NCI-H1694 treated with DMSO at 0.1 percent for 48 hours (cell line): ENCODE results near the gene MFSD1.
A peak's percentile ranks its signal among the peaks of the same experiment; 100 is the strongest.

Experiments
- DNase-seq: peaks from one replicate; lab custom pipeline; 2025; lab: John Stamatoyannopoulos, UW

Gene MFSD1

DNA sequence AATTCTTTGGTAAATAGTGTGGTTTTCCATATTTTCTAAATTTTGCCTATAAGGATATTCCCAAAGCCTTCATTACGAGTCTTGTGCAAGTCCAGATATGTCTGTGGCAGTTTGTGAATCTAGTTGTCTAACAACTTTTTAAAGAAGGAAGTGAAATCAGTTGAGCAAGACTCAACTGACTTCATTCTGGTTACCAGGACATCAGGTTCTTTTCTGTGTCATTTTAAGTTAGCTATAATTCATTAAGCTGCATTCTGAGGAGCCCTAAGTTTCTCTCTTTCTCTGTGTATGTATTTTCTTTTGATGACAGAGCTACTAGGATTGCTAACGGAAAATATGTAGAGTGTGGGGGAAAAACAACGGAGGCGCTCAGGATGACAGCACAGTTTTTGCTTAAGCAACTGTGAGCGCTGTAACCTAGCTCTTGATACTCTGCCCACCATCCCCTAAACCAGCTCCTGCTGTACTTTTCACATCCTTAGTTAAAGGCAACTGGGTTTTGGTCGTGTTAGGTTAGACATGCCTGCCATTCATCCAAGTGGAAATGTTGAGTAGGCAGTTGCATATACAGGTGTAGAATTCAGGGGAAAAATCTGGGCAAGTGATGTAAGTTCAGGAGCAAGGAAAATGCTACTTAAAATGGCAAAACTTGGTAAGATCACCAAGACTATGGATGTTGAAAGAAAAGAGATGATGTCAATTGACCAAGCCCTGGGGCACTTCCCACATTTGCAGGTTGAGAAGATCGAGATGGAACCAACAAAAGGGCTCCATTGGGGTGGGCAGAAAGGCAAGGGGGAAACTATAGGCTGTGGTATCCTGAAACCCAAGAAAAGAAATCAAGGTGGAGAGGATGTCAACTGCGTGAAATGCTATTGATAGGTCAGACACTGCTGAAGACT, 9.2 kb downstream of the MFSD1 start:
- no peak for DNase-seq

DNA sequence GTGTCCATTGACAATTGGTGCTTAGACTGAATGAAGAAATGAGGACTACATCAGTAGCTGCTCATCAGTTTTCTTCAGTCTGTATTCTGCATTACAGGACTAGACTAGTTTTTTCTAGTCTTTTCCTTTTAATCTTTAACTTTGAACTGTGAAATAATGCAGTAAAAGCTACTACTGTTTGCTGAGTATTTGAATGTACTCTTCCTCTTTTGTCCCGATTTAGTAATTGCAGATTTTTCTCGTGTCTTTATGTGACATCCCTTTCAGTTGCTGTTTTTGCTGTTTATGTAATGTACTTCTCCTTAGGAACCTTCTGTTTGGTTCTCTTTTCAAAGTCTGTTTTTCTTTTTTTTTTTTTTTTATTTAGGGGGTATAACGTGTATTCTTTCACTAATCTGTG, 17.4 kb downstream of the MFSD1 start:
- no peak for DNase-seq

DNA sequence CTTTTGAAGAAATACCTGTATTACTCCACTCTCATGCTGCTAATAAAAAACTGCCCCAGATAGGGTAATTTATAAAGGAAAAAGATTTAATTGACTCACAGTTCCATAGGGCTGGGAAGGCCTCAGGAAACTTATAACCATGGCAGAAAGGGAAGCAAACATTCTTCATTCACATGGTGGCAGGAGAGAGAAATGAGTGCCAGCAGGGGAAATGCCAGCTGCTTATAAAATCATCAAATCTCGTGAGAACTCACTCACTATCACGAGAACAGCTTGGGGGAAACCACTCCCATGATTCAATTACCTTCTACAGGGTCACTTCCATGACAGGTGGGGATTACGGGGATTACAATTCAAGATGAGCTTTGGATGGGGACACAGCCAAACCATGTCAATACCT, 18.7 kb downstream of the MFSD1 start:
- no peak for DNase-seq

DNA sequence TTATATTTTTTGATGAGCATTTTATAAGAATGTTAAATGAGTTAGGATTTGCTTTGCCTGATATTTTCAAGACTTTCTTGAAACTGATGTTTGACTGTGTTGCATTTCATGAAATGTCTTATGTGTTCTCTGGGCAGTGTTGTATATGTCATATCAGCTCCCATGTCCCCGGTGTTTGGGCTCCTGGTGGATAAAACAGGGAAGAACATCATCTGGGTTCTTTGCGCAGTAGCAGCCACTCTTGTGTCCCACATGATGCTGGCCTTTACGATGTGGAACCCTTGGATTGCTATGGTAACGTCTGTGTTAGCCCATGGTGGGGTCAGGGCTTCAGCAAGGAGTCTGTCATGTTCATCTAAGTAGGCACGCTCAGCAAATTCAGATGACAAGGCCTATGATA, 20.0 kb downstream of the MFSD1 start:
- no peak for DNase-seq

DNA sequence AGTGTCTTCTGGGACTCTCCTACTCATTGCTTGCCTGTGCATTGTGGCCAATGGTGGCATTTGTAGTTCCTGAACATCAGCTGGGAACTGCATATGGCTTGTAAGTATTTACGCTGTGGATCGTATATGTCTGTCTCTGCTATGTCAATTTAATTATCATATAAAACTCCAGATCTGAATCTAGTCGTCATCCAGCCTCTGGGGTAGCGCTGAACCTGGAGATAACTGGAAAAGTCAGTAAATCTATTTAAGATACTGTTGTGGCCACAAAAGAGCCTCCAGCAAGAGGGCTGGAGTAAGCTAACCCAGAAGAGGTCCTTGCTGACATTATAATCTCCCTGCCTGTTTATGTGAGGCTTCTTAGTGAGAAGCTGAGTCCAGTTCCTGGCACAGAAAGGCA, 21.6 kb downstream of the MFSD1 start:
- no peak for DNase-seq

DNA sequence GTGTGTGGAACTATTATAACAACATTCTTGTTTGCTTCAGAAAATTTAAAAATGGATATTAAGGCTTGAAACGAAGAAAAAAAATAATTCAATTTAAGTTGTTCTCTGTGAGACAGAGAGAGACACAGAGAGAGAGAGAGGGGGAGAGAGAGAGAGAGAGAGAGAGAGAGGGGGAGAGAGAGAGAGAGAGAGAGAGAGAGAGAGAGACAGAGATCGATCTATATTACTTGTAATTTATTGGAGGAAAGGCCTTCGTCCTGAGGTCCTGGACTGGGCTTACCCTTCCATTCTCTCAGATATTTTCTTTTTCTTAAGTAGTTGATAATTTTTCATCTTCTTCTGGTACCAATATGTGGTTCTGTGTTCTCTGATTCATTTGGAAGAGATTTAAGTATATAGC, 25.9 kb downstream of the MFSD1 start:
- no peak for DNase-seq

DNA sequence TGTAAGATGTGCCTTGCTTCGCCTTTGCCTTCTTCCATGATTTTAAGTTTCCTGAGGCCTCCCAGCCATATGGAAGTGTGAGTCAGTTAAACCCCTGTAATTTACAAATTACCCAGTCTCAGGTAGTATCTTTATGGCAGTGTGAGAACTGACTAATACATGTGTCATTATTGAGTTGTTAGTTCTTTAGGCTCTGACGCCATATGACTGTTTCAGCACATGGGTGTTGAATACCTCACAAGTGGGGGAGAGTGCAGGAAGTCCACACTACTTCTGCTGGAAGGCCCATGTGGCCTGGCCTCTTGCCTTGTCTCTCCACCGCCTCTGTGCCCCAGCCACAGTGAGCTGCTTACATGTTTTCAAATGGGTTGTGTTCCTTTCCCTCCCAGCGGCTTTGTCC, 28.5 kb downstream of the MFSD1 start:
- DNase-seq: no peak

DNA sequence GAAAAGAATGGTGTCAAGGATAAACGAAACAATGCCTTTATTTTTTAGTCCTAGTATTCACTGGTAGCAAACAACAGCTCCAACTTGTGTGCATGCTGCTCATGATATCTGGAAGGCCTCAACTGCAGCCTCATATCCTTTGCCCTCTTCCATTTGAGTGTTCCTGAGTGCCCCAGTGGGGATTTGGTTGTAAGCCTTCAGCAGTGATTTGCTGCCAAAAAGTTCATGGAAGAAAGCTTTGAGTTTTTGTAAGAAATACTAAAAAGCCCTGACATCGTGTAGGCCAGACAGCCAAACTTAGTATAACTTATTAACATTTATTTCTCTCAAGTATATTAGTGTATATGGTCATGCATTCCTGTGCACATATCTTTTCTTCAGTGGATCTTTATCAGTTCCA, 30.0 kb downstream of the MFSD1 start:
- no peak for DNase-seq

DNA sequence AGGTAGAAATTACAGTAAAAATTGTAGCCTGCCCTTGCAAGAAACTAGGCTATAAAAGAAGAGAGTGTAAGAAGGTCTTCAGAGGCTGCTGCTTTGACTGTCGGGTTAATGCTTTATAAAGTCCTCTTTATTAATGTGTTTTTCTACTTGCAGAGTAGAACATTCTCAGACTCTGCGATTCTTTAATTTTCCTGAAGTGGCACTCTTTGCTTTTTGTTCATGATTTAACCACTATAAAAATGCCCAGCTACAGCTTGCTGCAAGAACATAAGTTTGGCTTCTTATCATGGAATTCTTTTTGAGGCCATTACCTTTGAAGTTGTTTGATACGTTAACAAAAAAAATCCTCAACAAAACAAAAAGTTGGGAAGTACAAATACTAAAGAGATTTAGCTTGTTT, 33.8 kb downstream of the MFSD1 start:
- no peak for DNase-seq

DNA sequence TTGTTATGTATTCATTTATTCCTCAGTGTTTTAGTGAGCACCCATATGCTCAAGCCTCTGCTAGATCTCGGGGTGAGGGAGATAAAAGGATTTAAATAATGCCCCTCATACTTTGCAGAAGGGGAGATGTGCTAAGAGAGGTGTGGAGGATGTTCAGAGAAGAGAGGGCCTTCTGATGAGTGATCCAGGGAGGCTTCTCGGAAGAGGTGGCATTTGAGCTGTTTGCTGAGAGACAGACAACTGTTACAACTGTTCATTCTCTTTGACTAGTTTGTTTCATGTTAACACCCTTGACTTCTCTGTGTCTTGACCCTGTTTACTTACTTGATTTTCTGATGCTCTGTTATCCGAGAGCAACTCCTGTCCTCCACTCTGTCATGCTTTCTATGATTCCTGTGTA, 34.5 kb downstream of the MFSD1 start:
- DNase-seq: no peak

DNA sequence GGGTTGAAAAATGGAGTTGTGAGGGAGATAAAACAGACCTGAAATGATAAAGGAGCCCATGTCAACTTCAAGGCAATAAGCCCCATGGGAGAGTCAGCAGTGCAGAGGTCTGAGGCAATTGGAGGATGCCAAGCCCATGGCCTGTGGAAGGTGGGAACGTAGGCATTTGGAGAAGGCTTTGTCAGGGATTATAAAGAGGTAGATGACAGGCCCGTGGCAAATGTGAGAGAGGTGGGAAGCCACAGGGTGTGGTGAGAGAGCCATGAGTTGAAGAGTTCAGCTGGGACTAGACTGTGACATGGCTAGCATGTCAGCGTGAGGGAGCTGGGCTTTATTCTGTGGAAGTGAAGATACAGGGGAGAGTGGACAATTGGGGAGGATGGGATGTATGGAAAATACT, 35.4 kb downstream of the MFSD1 start:
- no peak for DNase-seq

DNA sequence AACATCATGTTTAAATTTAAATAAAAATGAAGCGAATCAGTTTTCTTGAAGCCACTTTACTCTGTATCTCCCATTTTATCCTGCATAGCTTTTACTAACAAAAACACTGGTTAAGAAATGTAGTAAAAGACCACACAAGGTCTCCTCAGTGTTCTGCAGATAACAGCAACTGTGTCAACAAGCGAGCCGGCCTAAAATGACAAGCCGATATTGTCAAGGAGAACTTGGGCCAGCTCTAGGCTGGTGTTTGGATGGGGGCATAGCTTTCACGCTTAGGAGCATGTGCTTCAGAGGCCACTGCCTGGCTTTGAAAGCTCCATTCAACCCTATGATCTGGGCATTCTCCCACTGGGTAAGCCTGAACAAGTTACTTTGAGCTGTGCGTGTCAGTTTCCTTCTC, 38.1 kb downstream of the MFSD1 start:
- DNase-seq: no peak

DNA sequence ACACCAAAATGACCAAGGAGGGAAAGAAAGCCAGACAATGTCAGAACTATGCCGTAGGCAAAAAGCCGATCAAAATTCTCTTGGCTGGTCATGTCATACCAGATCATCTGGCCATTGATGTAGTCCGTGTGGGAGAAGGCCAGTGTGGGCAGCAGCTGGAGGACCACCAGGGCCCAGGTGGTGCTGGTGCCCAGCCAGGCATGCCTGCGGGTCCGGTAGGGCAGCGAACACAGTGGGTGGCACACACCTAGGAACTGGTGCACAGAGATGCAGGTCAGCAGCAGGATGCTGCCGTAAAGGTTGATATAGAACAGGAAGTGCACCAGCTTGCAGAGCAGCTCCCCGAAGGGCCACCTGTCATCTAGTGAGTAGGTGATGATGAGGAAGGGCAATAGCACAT, 39.5 kb downstream of the MFSD1 start:
- DNase-seq: no peak

DNA sequence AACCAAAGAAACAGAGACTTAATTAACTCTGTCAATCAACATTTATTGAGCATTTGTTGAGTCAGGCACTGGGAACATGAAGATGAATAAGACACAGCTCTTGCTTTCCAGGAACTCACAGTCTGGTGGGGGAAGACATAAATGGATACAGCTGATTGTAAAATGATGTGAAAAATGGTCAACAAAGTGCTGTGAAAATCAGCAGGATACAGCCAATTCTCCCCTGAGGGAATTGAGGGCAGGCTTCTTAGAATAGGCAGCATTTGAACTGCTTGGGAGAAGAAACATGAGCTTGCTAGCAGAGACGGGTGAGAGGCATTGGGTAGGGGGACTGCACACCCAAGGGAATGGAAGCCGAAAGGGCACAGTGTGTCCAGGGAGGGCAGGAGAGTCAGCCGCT, 41.1 kb downstream of the MFSD1 start:
- no peak for DNase-seq

DNA sequence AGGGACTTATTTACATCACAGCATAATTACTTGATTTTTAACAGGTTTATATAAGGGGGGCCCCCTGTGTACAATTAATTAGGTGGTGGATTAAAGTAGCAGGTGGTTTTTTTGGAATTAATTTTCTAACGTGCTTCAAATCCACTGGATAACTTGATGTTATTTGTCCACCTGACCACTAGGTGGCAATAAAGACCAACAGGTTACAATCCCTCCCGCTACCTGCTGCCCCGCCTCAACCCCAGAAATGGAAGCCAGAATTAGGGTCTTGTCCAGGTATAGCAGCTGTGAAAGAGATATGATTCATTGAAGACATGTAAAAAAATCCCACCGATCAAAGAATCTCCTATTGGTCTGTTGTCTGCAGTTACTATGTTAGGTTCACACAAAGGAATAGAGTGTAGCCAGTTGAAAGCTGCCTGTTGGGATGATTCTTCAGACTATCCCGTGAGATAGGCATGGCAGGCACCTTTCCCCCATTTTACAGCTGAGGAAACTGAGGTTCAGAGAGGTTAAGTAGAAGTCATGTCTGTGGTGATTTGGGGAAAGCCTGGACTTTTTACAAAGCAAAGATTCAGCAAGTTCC, 44.0 kb downstream of the MFSD1 start:
- peak; percentile 46 for DNase-seq

DNA sequence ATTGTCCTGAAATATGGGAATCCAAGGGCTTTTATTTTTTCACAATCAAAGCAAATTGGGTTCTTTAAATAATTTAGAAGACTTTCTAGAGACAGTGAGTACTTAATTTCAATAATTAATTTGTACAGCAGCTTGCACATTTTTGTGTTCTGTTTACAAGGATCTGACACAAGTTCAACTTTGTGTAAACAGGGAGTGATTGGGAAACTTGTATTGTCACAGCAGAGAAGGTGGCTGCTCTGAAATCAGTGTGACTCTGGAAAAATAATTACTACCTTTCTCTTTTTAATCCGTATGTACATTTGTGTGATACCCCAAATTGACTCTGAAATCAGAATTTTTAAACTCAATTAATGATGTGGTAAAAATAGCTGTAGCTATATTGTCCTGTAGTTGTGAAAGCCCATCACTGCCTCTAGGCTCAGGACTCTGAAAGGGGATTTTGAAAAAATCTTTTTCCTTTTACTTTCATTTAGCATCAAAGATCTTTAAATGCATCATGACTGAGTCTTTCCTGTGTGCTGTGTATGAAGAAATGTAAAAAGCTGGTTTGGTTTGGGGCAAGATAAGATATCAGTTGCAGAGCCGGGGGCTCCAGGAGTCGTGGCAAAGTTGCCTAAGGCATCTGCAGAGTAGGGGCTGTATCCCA, 45.1 kb downstream of the MFSD1 start:
- DNase-seq: no peak

DNA sequence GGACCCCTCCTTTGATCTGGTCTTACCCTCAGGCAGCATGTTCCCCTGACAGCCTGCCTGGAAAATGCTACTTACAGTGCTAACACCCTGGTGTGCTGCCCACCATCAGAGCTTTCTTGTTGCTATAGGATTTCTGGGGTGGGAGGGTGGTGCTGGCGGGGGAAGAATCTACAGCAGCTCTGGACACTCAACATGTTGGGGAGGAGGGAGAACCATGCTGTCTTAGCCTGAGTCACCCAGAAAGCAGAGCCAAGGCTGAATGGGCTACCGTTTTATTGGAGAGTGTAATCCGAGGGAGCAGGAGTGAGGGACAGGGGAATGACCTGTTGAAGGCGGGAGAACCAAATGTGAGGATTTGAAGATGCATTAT, 45.6 kb downstream of the MFSD1 start:
- no peak for DNase-seq

DNA sequence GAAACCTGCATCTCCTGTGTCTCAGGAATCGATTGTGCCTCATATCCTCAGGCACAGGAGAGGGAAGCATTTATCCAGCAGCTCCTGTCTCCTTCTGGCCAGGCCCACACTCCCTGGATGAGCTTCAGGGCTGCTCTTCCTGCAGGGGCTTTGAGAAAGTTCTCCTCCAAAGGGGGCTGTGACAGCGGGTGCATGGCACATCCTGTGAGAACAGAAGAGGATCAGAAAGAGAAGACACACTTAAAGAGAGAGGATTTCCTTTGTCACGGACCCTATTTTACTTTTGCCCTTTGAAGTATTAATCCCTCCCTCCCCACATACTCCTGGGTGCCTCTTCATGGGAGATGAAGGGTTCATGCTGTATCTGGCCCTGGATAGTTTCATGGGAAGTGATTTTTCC, 46.0 kb downstream of the MFSD1 start:
- no peak for DNase-seq

DNA sequence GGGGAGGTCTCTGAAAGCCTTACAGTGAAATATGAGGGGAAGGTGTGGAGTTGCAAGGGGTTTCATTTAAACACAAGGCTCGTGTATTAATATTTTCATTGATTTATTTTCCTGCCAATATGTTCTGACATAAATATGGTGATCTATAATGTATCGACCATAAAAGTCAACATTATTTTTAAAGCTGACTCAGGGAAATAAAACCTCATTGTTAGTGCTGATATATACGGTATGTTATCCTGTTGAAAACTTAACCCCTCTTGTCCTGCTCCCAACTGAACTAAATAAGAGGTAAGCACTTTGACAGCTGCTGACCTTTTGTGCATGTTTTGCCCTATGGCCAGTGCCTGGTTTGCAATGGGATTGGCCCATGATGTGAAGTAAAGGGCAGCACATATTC, 47.9 kb downstream of the MFSD1 start:
- DNase-seq: no peak

DNA sequence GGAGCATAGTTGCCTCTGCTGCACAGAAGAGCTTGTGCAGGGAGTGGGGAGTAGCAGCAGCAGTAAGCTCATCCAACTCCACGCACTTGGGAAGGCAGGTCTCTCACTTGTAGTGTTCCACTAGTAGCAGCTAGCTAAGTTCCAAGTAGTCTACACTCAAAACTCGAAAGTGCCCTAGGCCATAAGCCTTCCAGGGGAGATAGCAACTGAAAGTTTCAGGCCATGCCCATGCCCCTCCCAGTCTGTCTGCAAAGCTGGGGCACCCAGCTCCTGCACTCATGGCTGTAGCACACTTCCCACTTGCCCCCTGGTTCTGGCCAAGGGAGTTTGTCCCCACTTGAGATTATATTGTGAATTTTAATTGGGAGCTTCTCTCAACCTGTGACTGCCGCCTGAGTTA, 57.5 kb downstream of the MFSD1 start:
- no peak for DNase-seq

DNA sequence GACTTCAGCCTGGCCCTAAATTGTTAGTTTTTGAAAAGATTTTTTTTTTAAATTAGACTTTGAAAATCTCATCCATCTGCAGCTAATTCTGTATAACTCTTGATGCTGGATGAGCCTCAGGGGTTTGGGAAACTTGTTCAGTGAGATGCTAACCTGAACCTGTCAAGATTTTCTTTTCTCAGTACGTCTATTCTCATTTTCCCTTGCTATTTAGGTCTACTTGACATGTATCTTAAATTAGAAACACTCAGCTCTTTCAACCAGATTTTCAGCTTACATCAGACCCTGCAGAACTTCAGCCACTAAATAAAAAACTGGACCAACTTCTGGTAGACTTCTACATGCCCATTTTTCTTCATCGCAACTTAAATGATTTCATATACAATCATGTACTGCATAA, 61.4 kb downstream of the MFSD1 start:
- DNase-seq: no peak

DNA sequence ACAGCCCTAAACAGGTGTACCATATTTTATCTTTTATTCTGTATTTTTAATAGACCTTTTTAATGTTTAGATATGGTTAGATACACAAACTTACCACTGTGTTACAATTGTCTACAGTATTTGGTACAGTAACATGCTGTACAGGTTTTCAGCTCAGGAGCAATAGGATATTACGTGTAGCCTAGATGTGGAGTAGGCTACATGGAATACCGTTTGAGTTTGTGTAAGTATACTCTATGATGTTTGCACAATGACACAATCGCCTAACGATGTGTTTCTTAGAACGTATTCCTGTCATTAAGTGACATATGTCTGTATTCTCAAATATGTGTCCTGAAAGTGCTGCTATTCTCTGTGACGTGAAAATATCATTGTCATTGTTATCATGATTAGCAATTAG, 62.6 kb downstream of the MFSD1 start:
- no peak for DNase-seq

DNA sequence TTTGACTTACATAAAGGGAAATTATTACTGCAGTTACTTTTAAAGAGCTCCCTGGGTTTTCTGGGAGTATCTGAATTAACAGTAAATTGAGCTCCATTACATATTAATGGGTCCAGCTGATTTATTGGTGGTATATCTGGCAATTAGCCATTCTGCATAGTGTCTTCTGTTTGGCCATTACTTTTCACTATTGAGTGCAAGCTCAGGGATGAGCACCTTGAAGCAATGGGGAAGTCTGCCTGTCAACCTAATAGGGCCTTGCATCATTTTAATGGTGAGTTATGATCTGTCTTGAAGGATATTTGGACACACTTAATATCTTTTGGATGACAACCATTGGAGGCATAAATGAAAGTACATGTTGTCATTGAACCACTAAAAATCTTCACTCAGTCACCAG, 73.8 kb downstream of the MFSD1 start:
- DNase-seq: no peak
